Neural progenitor cell (in vitro differentiated cells): Measurements from ENCODE around the gene IFT88. TPM values are rescaled to one million over a fixed set of nuclear protein-coding genes. Genes with fewer than 3 reads are reported as not detected.

ENCODE experiments used
- DNase-seq: peaks from one replicate; pipeline ENCODE4 v3.0.0-alpha.2; 2016; ENCODE audit warnings: low spot score
- H2AFZ ChIP-seq: fragments of 200-600 bp; sonication (generic); replicated peaks from 2 replicates; pipeline ENCODE4 v1.6.1; 2016; ENCODE audit warnings: antibody characterized with exemption
- H3F3A ChIP-seq: fragments of 200-600 bp; sonication (generic); 2 replicates; pipeline ENCODE4 v1.6.1; 2016; ENCODE audit warnings: antibody characterized with exemption, low read depth
- H3K27ac ChIP-seq: fragments of 200-600 bp; sonication (generic); 2 replicates; pipeline ENCODE4 v1.5.1; 2016; ENCODE audit warnings: mild to moderate bottlenecking
- H3K27me3 ChIP-seq: fragments of 200-600 bp; sonication (generic); 2 replicates; pipeline ENCODE4 v1.6.1; 2016; ENCODE audit warnings: mild to moderate bottlenecking, moderate library complexity
- H3K36me3 ChIP-seq: fragments of 200-600 bp; sonication (generic); 2 replicates; pipeline ENCODE4 v1.5.1; 2016
- H3K4me1 ChIP-seq: fragments of 200-600 bp; sonication (generic); 2 replicates; pipeline ENCODE4 v1.6.1; 2016; ENCODE audit warnings: mixed run types
- H3K4me2 ChIP-seq: fragments of 200-600 bp; sonication (generic); 2 replicates; pipeline ENCODE4 v1.6.1; 2016
- H3K4me3 ChIP-seq: fragments of 200-600 bp; sonication (generic); 2 replicates; pipeline ENCODE4 v1.5.1; 2016
- H3K79me2 ChIP-seq: fragments of 200-600 bp; sonication (generic); 2 replicates; pipeline ENCODE4 v1.6.1; 2016; ENCODE audit warnings: low read depth
- H3K9ac ChIP-seq: fragments of 200-600 bp; sonication (generic); 2 replicates; pipeline ENCODE4 v1.6.1; 2016
- H3K9me3 ChIP-seq: fragments of 200-600 bp; sonication (generic); 2 replicates; pipeline ENCODE4 v1.5.1; 2016; ENCODE audit warnings: low read depth
- H4K20me1 ChIP-seq: fragments of 200-600 bp; sonication (generic); 2 replicates; pipeline ENCODE4 v1.6.1; 2016; ENCODE audit warnings: low read depth
- H3K27ac Mint-ChIP-seq: 3 replicates; pipeline ENCODE4 v1.8.0; 2021; ENCODE audit warnings: mixed read lengths
- H3K27me3 Mint-ChIP-seq: 2 replicates; pipeline ENCODE4 v1.8.0; 2022; ENCODE audit warnings: low read depth, mild to moderate bottlenecking, inconsistent platforms, moderate library complexity, mixed read lengths; ENCODE audit not compliant: insufficient read depth
- H3K36me3 Mint-ChIP-seq: 3 replicates; pipeline ENCODE4 v1.8.0; 2021; ENCODE audit warnings: mixed read lengths
- H3K4me1 Mint-ChIP-seq: 3 replicates; pipeline ENCODE4 v1.8.0; 2021; ENCODE audit warnings: mixed read lengths
- H3K4me3 Mint-ChIP-seq: 3 replicates; pipeline ENCODE4 v1.8.0; 2021; ENCODE audit warnings: mild to moderate bottlenecking, moderate library complexity, mixed read lengths
- H3K9me3 Mint-ChIP-seq: 3 replicates; pipeline ENCODE4 v1.8.0; 2020; ENCODE audit warnings: mixed read lengths
- CTCF ChIP-seq: fragments of 200-600 bp; sonication (generic); IDR thresholded peaks from 2 replicates; pipeline ENCODE4 v1.5.1; 2017; ENCODE audit warnings: antibody characterized with exemption, mild to moderate bottlenecking
- EZH2 ChIP-seq: fragments of 200-600 bp; sonication (generic); IDR thresholded peaks from 2 replicates; pipeline ENCODE4 v1.6.1; 2017; ENCODE audit warnings: antibody characterized with exemption, mild to moderate bottlenecking, moderate library complexity
- EZH2phosphoT487 ChIP-seq: fragments of 200-600 bp; sonication (generic); IDR thresholded peaks from 2 replicates; pipeline ENCODE4 v1.6.1; 2017; ENCODE audit warnings: antibody characterized with exemption
- total RNA-seq: library from RNA; depleted of rRNA; stranded (reverse); fragments of >200 nt; gene quantifications from 2 replicates; pipeline ENCODE4 v1.2.3, GENCODE V29; 2015; ENCODE audit warnings: low replicate concordance

The IFT88 gene
- total RNA-seq, 1 donor from 2014 or later: 18.4 TPM

GRCh38 chr13:20623000-20623399 lies 56.0 kb downstream of the IFT88 start:
- TF ChIP-seq EZH2 (no peak), CTCF (no peak), EZH2phosphoT487 (no peak)
- no peak overlapping the region for H2AFZ ChIP-seq
- no peaks in the 10 kb centered on the region for H3K27me3 ChIP-seq
- no peak overlapping the region for H3K27ac ChIP-seq
- Mint-ChIP-seq H3K4me3 (no peak overlapping the region), H3K9me3 (peaks cover 22% of the 10 kb centered on the region), H3K27me3 (no peaks in the 10 kb centered on the region), H3K27ac (no peak overlapping the region), H3K36me3 (peaks cover 37% of the 10 kb centered on the region), H3K4me1 (no peaks in the 10 kb centered on the region)
- H3F3A ChIP-seq: no peaks in the 10 kb centered on the region
- H3K4me2 ChIP-seq: no peak overlapping the region
- no peaks in the 10 kb centered on the region for H3K9me3 ChIP-seq
- H3K9ac ChIP-seq: no peak overlapping the region
- H4K20me1 ChIP-seq: no peaks in the 10 kb centered on the region
- no peak overlapping the region for H3K4me3 ChIP-seq
- DNase-seq: no peak
- H3K4me1 ChIP-seq: no peaks in the 10 kb centered on the region
- H3K36me3 ChIP-seq: no peaks in the 10 kb centered on the region
- no peaks in the 10 kb centered on the region for H3K79me2 ChIP-seq

- no peaks in the 10 kb centered on the region for H3K4me1 Mint-ChIP-seq
- no peak for DNase-seq
- no peaks in the 10 kb centered on the region for H3K9me3 ChIP-seq
- no peak overlapping the region for H3K27ac Mint-ChIP-seq
- no peaks in the 10 kb centered on the region for H3F3A ChIP-seq
- H3K36me3 Mint-ChIP-seq: peaks cover 36% of the 10 kb centered on the region
- no peaks in the 10 kb centered on the region for H4K20me1 ChIP-seq
- no peaks in the 10 kb centered on the region for H3K79me2 ChIP-seq
- TF ChIP-seq EZH2phosphoT487 (no peak), EZH2 (no peak), CTCF (no peak)
- no peaks in the 10 kb centered on the region for H3K27me3 Mint-ChIP-seq
- H3K36me3 ChIP-seq: no peaks in the 10 kb centered on the region
- no peaks in the 10 kb centered on the region for H3K27me3 ChIP-seq
- no peak overlapping the region for H3K4me3 Mint-ChIP-seq
- H3K9ac ChIP-seq: no peak overlapping the region
- H3K27ac ChIP-seq: no peak overlapping the region
- peaks cover 22% of the 10 kb centered on the region for H3K9me3 Mint-ChIP-seq
- no peaks in the 10 kb centered on the region for H3K4me1 ChIP-seq
- H3K4me2 ChIP-seq: no peak overlapping the region
- no peak overlapping the region for H3K4me3 ChIP-seq
- no peak overlapping the region for H2AFZ ChIP-seq
Measured at GRCh38 chr13:20624213-20624612, 57.3 kb downstream of the IFT88 start.

GRCh38 chr13:20633802-20634201 lies 66.8 kb downstream of the IFT88 start:
- no peaks in the 10 kb centered on the region for H3K4me1 Mint-ChIP-seq
- no peak overlapping the region for H2AFZ ChIP-seq
- no peaks in the 10 kb centered on the region for H3F3A ChIP-seq
- no peaks in the 10 kb centered on the region for H4K20me1 ChIP-seq
- no peak for DNase-seq
- H3K27ac Mint-ChIP-seq: no peak overlapping the region
- no peak overlapping the region for H3K4me3 Mint-ChIP-seq
- H3K27me3 Mint-ChIP-seq: no peaks in the 10 kb centered on the region
- TF ChIP-seq EZH2phosphoT487 (no peak), EZH2 (no peak), CTCF (no peak)
- H3K4me2 ChIP-seq: no peak overlapping the region
- H3K4me1 ChIP-seq: no peaks in the 10 kb centered on the region
- H3K36me3 ChIP-seq: no peaks in the 10 kb centered on the region
- H3K27ac ChIP-seq: no peak overlapping the region
- H3K4me3 ChIP-seq: no peak overlapping the region
- H3K27me3 ChIP-seq: no peaks in the 10 kb centered on the region
- H3K9ac ChIP-seq: no peak overlapping the region
- peaks cover 15% of the 10 kb centered on the region for H3K36me3 Mint-ChIP-seq
- H3K9me3 ChIP-seq: no peaks in the 10 kb centered on the region
- H3K79me2 ChIP-seq: no peaks in the 10 kb centered on the region
- no peaks in the 10 kb centered on the region for H3K9me3 Mint-ChIP-seq
